Measurements from ENCODE around the gene KCNT1. TPM values are rescaled to one million over a fixed set of nuclear protein-coding genes. Genes with fewer than 3 reads are reported as not detected.

Gene KCNT1
- polyA plus RNA-seq, 1 experiment, result not detected

GRCh38 chr9:135776893-135777622 lies 75.1 kb downstream of the KCNT1 start:
- ChIA-PET CTCF (no interaction called here), POLR2A (no interaction called here)
- no peak for DNase-seq (ENCODE audit: low read depth, low spot score)
- H3K27me3 ChIP-seq (ENCODE audit: control insufficient read depth, insufficient read depth, low read length), result no peaks in the 10 kb centered on the region
- H3K27ac ChIP-seq (ENCODE audit: low read depth, low read length), result no peak overlapping the region
- no peak overlapping the region for H3K4me3 ChIP-seq (ENCODE audit: low read depth, low read length)
- no peak for TF ChIP-seq CTCF (IDR thresholded peaks at IDR 0.05; ENCODE audit: low read depth, low read length)
- H3K9me3 ChIP-seq (ENCODE audit: control insufficient read depth, insufficient read depth, low read length), result peaks cover 5% of the 10 kb centered on the region; the same call in 1 of the 2 replicates

- CTCF ChIA-PET, result no interaction called here
- H3K4me3 ChIP-seq (ENCODE audit: low read depth, low read length), result no peak overlapping the region
Observed at GRCh38 chr9:135777623-135778177, 75.7 kb downstream of the KCNT1 start.

GRCh38 chr9:135778421-135778820 lies 76.4 kb downstream of the KCNT1 start:
- TF ChIP-seq CTCF (IDR thresholded peaks at IDR 0.05; ENCODE audit: low read depth, low read length), result no peak

More at GRCh38 chr9:135777623-135778177, 75.7 kb downstream of the KCNT1 start:
- DNase-seq (ENCODE audit: low read depth, low spot score), result no peak
- POLR2A ChIA-PET, result no interaction called here
- no peaks in the 10 kb centered on the region; the same call in 1 of the 2 replicates for H3K9me3 ChIP-seq (ENCODE audit: control insufficient read depth, insufficient read depth, low read length)
- TF ChIP-seq CTCF (IDR thresholded peaks at IDR 0.05; ENCODE audit: low read depth, low read length), result no peak
- no peak overlapping the region for H3K27ac ChIP-seq (ENCODE audit: low read depth, low read length)
- H3K27me3 ChIP-seq (ENCODE audit: control insufficient read depth, insufficient read depth, low read length), result peaks cover 4% of the 10 kb centered on the region

GRCh38 chr9:135779571-135779970 lies 77.6 kb downstream of the KCNT1 start:
- H3K4me3 ChIP-seq (ENCODE audit: low read depth, low read length), result no peak overlapping the region
- TF ChIP-seq CTCF (IDR thresholded peaks at IDR 0.05; ENCODE audit: low read depth, low read length), result no peak
- peaks cover 12% of the 10 kb centered on the region for H3K27me3 ChIP-seq (ENCODE audit: control insufficient read depth, insufficient read depth, low read length)
- POLR2A ChIA-PET, result no interaction called here
- no peak overlapping the region for H3K27ac ChIP-seq (ENCODE audit: low read depth, low read length)
- CTCF ChIA-PET, result no interaction called here
- no peaks in the 10 kb centered on the region; the same call in 1 of the 2 replicates for H3K9me3 ChIP-seq (ENCODE audit: control insufficient read depth, insufficient read depth, low read length)
- no peak for DNase-seq (ENCODE audit: low read depth, low spot score)

More at GRCh38 chr9:135778421-135778820, 76.4 kb downstream of the KCNT1 start:
- DNase-seq (ENCODE audit: low read depth, low spot score), result no peak
- Histone ChIP-seq H3K27ac (ENCODE audit: low read depth, low read length) (no peak overlapping the region), H3K9me3 (ENCODE audit: control insufficient read depth, insufficient read depth, low read length) (no peaks in the 10 kb centered on the region; the same call in 1 of the 2 replicates), H3K4me3 (ENCODE audit: low read depth, low read length) (no peak overlapping the region), H3K27me3 (ENCODE audit: control insufficient read depth, insufficient read depth, low read length) (peaks cover 10% of the 10 kb centered on the region)
- CTCF ChIA-PET, result no interaction called here
- POLR2A ChIA-PET, result no interaction called here

- no peaks in the 10 kb centered on the region; the same call in 1 of the 2 replicates for H3K9me3 ChIP-seq (ENCODE audit: control insufficient read depth, insufficient read depth, low read length)
- H3K4me3 ChIP-seq (ENCODE audit: low read depth, low read length), result no peak overlapping the region
- CTCF ChIA-PET, result no interaction called here
- peaks cover 12% of the 10 kb centered on the region for H3K27me3 ChIP-seq (ENCODE audit: control insufficient read depth, insufficient read depth, low read length)
- TF ChIP-seq CTCF (IDR thresholded peaks at IDR 0.05; ENCODE audit: low read depth, low read length), result no peak
- DNase-seq (ENCODE audit: low read depth, low spot score), result no peak
- no peak overlapping the region for H3K27ac ChIP-seq (ENCODE audit: low read depth, low read length)
- POLR2A ChIA-PET, result no interaction called here
Observed at GRCh38 chr9:135780086-135780485, 78.1 kb downstream of the KCNT1 start.

Measured in AG04450 (cell line).